Caco-2 (cell line): Measurements from ENCODE around the gene FNDC3B. TPM values are rescaled to one million over a fixed set of nuclear protein-coding genes. Genes with fewer than 3 reads are reported as not detected.

Experiments used
- BruUV-seq: library from RNA; stranded (reverse); fragments of 400-500 nt; replicated peaks from 2 replicates; lab custom pipeline; 2021; lab: Mats Ljungman, UMichigan
- CTCF ChIA-PET: fragments of 300-600 bp; sonication (Branson Sonifier 250); formaldehyde crosslinking; loops from one replicate; lab custom pipeline; 2022; ENCODE audit warnings: antibody characterized with exemption; lab: Charles Lee
- POLR2A ChIA-PET: fragments of 300-600 bp; sonication (Branson Sonifier 250); formaldehyde crosslinking; loops from one replicate; lab custom pipeline; 2022; ENCODE audit warnings: antibody characterized with exemption; lab: Charles Lee
- DNase-seq, 2 experiments: peaks; one replicate each; pipeline versions ENCODE4 v3.0.0 to v3.0.0-alpha.2; 2020 to 2022
- H3K27me3 ChIP-seq: replicated peaks from 2 replicates; pipeline ENCODE4 v1.6.0; 2011; ENCODE audit warnings: low read length; ENCODE audit not compliant: control insufficient read depth, insufficient read depth
- H3K36me3 ChIP-seq: 2 replicates; pipeline ENCODE4 v1.5.1; 2011; ENCODE audit warnings: low read length; ENCODE audit not compliant: control insufficient read depth, insufficient read depth
- H3K4me1 ChIP-seq: fragments of 250-450 bp; sonication (Bioruptor Pico); 2 replicates; pipeline ENCODE4 v1.5.1; 2020; ENCODE audit warnings: mild to moderate bottlenecking
- H3K4me3 ChIP-seq: 2 replicates; pipeline ENCODE4 v1.5.1; 2011; ENCODE audit warnings: low read depth, mild to moderate bottlenecking, control low read depth, low read length
- H3K9me3 ChIP-seq: fragments of 250-450 bp; sonication (Bioruptor Pico); 2 replicates; pipeline ENCODE4 v1.5.1; 2020; ENCODE audit warnings: mild to moderate bottlenecking, moderate library complexity
- H3K27ac Mint-ChIP-seq: one replicate; pipeline ENCODE4 v1.8.0; 2022; ENCODE audit warnings: mixed read lengths; ENCODE audit not compliant: unreplicated experiment
- H3K27me3 Mint-ChIP-seq: one replicate; pipeline ENCODE4 v1.8.0; 2022; ENCODE audit warnings: mixed read lengths; ENCODE audit not compliant: insufficient read depth, unreplicated experiment
- H3K36me3 Mint-ChIP-seq: one replicate; pipeline ENCODE4 v1.8.0; 2022; ENCODE audit warnings: mild to moderate bottlenecking, mixed read lengths; ENCODE audit not compliant: insufficient read depth, unreplicated experiment
- H3K4me1 Mint-ChIP-seq: one replicate; pipeline ENCODE4 v1.8.0; 2022; ENCODE audit warnings: low read depth, mixed read lengths; ENCODE audit not compliant: unreplicated experiment
- H3K4me3 Mint-ChIP-seq: one replicate; pipeline ENCODE4 v1.8.0; 2022; ENCODE audit warnings: mild to moderate bottlenecking, moderate library complexity, mixed read lengths; ENCODE audit not compliant: unreplicated experiment
- H3K9me3 Mint-ChIP-seq: one replicate; pipeline ENCODE4 v1.8.0; 2022; ENCODE audit warnings: mixed read lengths; ENCODE audit not compliant: unreplicated experiment
- intact Hi-C: fragments of 100-400 bp; cut with micrococcal nuclease; formaldehyde crosslinking; loops from one replicate; pipeline ENCODE4 v1.10.0; 2022; ENCODE audit not compliant: unreplicated experiment
- total RNA-seq: library from RNA; stranded (reverse); gene quantifications from 2 replicates; pipeline ENCODE4 v1.2.3, GENCODE V29; 2022
- TF ChIP-seq, protein P1 (sequence below), 2 experiments: fragments of 200-600 bp in 1 of 2; IDR thresholded peaks; 1 replicate in 1 of 2; 2 replicates in 1 of 2; pipeline versions ENCODE4 v1.5.1 to v1.8.0; 2011 to 2022; ENCODE audit warnings: antibody characterized with exemption in 1 of 2, control low read depth in 1 of 2, inconsistent platforms in 1 of 2, low read depth in 1 of 2, low read length in 1 of 2, mild to moderate bottlenecking in 1 of 2, moderate library complexity in 1 of 2; ENCODE audit not compliant: insufficient read depth in 1 of 2, severe bottlenecking in 1 of 2, unreplicated experiment in 1 of 2

Gene FNDC3B
- total RNA-seq, 1 experiment from 2014 or later, result 59.8 TPM

DNA sequence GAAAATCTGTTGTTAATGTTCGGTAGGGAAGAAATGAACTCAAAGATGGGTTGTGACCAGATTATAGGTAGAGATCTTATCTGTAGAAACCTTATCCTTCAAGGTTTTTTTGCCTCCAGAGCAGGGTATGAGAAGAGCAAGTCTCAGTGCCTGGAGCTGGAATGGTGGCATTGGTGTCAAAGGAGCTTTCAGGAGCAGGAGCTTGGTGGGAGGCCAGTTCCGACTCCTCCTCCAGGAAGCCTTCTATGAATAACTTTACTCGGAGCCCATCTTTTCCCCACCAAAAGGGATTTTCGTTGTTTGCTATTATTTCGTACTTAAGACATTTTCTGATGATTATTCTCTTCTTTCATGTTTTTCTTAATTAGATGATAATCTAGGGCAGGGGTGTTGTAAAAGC is 317.0 kb downstream of the FNDC3B start:
- no peak for DNase-seq
- BruUV-seq, result no TSS peak
- H3K4me1 ChIP-seq, result no peaks in the 10 kb centered on the region
- H3K4me1 Mint-ChIP-seq, result no peaks in the 10 kb centered on the region
- no peaks in the 10 kb centered on the region for H3K27me3 Mint-ChIP-seq
- no peak overlapping the region for H3K4me3 Mint-ChIP-seq
- H3K27me3 ChIP-seq, result no peaks in the 10 kb centered on the region
- H3K36me3 ChIP-seq, result no peaks in the 10 kb centered on the region
- TF ChIP-seq, protein P1, sequence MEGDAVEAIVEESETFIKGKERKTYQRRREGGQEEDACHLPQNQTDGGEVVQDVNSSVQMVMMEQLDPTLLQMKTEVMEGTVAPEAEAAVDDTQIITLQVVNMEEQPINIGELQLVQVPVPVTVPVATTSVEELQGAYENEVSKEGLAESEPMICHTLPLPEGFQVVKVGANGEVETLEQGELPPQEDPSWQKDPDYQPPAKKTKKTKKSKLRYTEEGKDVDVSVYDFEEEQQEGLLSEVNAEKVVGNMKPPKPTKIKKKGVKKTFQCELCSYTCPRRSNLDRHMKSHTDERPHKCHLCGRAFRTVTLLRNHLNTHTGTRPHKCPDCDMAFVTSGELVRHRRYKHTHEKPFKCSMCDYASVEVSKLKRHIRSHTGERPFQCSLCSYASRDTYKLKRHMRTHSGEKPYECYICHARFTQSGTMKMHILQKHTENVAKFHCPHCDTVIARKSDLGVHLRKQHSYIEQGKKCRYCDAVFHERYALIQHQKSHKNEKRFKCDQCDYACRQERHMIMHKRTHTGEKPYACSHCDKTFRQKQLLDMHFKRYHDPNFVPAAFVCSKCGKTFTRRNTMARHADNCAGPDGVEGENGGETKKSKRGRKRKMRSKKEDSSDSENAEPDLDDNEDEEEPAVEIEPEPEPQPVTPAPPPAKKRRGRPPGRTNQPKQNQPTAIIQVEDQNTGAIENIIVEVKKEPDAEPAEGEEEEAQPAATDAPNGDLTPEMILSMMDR (IDR thresholded peaks at IDR 0.05; ENCODE audit: insufficient read depth in 1 of 2, low read depth in 1 of 2, low read length in 1 of 2, severe bottlenecking in 1 of 2, unreplicated experiment in 1 of 2), result no peak
- H3K36me3 Mint-ChIP-seq, result peaks cover 59% of the 10 kb centered on the region
- ChIA-PET CTCF (no interaction called here), POLR2A (no interaction called here)
- H3K4me3 ChIP-seq, result no peak overlapping the region
- intact Hi-C loops, result no loop called here
- no peaks in the 10 kb centered on the region for H3K9me3 ChIP-seq
- H3K9me3 Mint-ChIP-seq, result no peaks in the 10 kb centered on the region
- no peak overlapping the region for H3K27ac Mint-ChIP-seq

DNA sequence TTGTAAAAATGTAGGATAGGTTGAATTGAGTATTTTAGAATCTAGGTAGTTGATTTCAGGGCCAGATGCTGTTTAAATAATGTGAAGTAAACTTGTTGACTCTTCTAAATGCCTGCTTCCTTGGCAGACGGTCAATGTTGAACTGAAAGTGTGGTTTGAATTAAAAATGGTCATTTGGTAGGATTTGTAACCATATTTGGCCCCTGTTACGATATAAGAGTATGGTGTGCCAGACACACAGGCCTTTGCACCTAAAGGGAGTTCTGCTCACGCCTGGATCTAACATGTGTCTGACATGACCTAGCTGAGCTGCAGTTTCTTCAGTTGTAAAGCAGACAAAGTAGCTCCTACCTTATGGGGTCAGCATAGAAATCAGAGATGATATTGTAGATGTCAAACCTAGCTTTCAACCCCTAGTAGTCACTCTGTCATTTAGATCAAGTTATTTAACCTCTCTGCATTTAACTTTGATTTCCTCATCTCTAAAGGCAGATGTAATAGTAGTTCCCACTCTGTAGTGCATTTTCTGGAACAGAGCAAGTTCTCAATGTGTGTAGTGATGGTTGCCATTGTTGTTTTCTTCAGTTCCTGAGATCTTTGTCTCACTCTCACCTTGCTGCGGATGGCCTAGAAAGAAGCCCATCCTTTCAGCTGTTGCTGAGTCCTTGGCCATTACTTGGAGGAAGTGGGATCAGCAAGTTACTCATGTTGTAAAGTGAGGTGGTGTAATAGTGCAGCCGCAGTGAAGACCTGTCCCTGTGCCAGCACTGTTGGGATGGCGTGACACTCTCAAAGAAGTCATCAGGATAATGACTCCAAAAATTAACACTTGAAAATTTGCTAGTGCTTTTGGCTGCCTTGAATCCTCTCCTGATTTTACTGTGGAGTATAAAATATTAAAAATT is 318.7 kb downstream of the FNDC3B start:
- no peaks in the 10 kb centered on the region for H3K27me3 Mint-ChIP-seq
- H3K27me3 ChIP-seq, result no peaks in the 10 kb centered on the region
- H3K4me1 Mint-ChIP-seq, result no peaks in the 10 kb centered on the region
- H3K36me3 Mint-ChIP-seq, result peaks cover 60% of the 10 kb centered on the region
- H3K9me3 ChIP-seq, result no peaks in the 10 kb centered on the region
- H3K4me3 Mint-ChIP-seq, result no peak overlapping the region
- H3K36me3 ChIP-seq, result no peaks in the 10 kb centered on the region
- H3K27ac Mint-ChIP-seq, result no peak overlapping the region
- no peaks in the 10 kb centered on the region for H3K9me3 Mint-ChIP-seq
- intact Hi-C loops, result no loop called here
- POLR2A ChIA-PET, result no interaction called here
- TF ChIP-seq, protein P1 (IDR thresholded peaks at IDR 0.05; ENCODE audit: insufficient read depth in 1 of 2, low read depth in 1 of 2, low read length in 1 of 2, severe bottlenecking in 1 of 2, unreplicated experiment in 1 of 2), result no peak
- H3K4me3 ChIP-seq, result no peak overlapping the region
- H3K4me1 ChIP-seq, result no peaks in the 10 kb centered on the region
- CTCF ChIA-PET, result no interaction called here
- no TSS peak for BruUV-seq
- no peak for DNase-seq

DNA sequence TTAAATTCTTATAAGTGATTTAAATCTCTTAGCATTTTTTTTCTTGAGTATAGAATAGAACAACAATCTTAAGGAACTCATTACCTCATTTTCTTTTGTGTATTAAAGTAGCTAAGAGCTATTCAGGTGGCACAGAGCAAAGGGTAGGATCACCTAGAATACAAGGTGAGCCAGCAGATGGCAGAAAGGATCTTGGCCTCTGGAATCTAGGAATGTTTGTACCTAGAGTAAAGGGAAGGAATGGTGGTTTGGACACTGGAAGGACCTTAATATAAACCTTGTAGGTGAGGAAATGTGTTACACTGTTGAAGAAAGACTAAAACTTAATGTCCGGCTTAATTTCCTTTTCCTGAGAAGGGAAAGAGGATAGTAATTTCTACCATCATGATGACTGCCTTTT is 319.9 kb downstream of the FNDC3B start:
- no peaks in the 10 kb centered on the region for H3K9me3 ChIP-seq
- Mint-ChIP-seq H3K4me3 (no peak overlapping the region), H3K27me3 (no peaks in the 10 kb centered on the region), H3K9me3 (no peaks in the 10 kb centered on the region), H3K4me1 (no peaks in the 10 kb centered on the region), H3K27ac (no peak overlapping the region), H3K36me3 (peaks cover 56% of the 10 kb centered on the region)
- no peak for DNase-seq
- CTCF ChIA-PET, result interaction anchor here (1.1 kb wide), 1 partner anchor 118 kb away, joined by 3 read pairs; no protein-coding TSS in a partner anchor
- H3K4me1 ChIP-seq, result no peaks in the 10 kb centered on the region
- H3K4me3 ChIP-seq, result no peak overlapping the region
- H3K36me3 ChIP-seq, result no peaks in the 10 kb centered on the region; the same call in 1 of the 2 replicates
- intact Hi-C loops, result loop anchor here (1.0 kb wide), 1 partner anchor 118 kb away; no protein-coding TSS in a partner anchor
- POLR2A ChIA-PET, result no interaction called here
- H3K27me3 ChIP-seq, result no peaks in the 10 kb centered on the region
- BruUV-seq, result no TSS peak
- TF ChIP-seq, protein P1 (IDR thresholded peaks at IDR 0.05; ENCODE audit: insufficient read depth in 1 of 2, low read depth in 1 of 2, low read length in 1 of 2, severe bottlenecking in 1 of 2, unreplicated experiment in 1 of 2), result peak in 1 of 2 experiments; percentile 3
